ENCODE measurements around the gene PRRG4.

The PRRG4 gene

DNA sequence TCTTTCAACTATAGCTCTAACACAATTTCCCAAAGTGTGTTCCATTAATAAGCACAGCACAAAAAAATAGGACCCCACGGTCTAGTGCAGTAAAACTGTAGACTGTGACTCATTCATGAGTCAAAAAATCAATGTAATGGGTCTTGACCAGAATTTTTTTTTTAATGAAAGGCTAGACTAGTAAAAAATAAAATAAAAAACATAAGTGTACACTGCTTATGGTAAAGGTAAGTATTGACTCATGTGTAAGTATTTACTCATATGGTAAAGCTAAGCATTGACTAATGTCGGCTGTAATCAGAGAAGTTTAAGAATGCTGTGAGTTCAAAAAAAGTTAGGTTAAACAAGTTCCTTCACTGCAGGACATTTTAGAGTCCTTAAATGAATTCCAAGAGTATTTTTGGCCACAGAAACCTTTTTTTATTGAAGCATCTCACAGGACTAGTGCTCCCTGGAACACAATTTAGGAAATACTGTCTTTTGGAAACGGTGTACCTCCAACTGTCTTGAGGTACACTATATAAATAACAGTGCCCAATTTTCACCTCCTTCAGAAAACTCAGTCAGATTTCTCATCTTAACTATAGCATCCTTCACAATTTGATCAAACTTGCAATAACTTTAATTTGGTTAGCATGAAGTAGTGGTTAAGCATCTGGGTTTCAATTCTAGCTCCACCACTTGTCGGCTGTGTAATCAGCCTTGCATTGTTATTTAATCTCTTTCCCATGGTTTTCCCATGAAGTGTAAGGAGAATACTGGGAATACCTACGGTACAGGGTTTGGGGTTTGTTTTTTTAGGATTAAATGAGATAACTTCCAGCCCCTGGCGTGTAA, 37.4 kb upstream of the PRRG4 start:
- Mint-ChIP-seq H3K27ac (no peak overlapping the region), H3K9me3 (no peaks in the 10 kb centered on the region), H3K36me3 (ENCODE audit: low read depth) (no peaks in the 10 kb centered on the region), H3K4me1 (peaks cover 6% of the 10 kb centered on the region), H3K27me3 (ENCODE audit: low read depth) (peaks cover 27% of the 10 kb centered on the region), H3K4me3 (peak overlapping the region in 2 of 3 experiments; percentile 41)
- TF ChIP-seq, protein P1, sequence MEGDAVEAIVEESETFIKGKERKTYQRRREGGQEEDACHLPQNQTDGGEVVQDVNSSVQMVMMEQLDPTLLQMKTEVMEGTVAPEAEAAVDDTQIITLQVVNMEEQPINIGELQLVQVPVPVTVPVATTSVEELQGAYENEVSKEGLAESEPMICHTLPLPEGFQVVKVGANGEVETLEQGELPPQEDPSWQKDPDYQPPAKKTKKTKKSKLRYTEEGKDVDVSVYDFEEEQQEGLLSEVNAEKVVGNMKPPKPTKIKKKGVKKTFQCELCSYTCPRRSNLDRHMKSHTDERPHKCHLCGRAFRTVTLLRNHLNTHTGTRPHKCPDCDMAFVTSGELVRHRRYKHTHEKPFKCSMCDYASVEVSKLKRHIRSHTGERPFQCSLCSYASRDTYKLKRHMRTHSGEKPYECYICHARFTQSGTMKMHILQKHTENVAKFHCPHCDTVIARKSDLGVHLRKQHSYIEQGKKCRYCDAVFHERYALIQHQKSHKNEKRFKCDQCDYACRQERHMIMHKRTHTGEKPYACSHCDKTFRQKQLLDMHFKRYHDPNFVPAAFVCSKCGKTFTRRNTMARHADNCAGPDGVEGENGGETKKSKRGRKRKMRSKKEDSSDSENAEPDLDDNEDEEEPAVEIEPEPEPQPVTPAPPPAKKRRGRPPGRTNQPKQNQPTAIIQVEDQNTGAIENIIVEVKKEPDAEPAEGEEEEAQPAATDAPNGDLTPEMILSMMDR (IDR thresholded peaks at IDR 0.05; ENCODE audit: unreplicated experiment in 3 of 3) = no peak

DNA sequence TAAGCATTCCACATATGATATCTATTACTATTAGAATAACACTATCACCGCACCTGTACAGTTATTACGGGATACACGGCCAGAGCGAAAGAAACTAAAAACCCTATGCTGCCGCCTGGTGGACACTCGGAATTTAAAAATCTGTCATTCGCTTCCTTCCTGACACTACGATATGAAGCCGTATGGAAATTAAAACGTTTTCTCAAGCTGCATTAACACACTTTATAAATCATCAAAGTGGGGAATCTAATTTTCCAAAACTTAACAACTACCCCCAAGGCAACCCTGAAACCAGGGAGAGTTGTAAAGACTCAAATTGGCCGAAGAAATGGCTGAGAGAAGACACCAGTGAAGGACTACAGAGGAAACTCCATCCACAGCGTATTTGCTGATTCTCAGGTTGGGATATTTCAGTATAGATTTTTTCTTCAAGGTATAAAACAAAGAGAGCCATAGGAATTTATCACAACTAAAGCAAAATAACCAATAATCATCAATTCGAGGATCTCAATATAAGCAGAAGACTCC, 36.7 kb upstream of the PRRG4 start:
- no peaks in the 10 kb centered on the region for H3K36me3 Mint-ChIP-seq (ENCODE audit: low read depth)
- H3K4me1 Mint-ChIP-seq = peaks cover 6% of the 10 kb centered on the region
- H3K9me3 Mint-ChIP-seq = no peaks in the 10 kb centered on the region
- H3K27me3 Mint-ChIP-seq (ENCODE audit: low read depth) = peaks cover 27% of the 10 kb centered on the region
- peak overlapping the region; percentile 49 to 74 (median 53) for H3K4me3 Mint-ChIP-seq
- no peak overlapping the region for H3K27ac Mint-ChIP-seq
- TF ChIP-seq, protein P1 (IDR thresholded peaks at IDR 0.05; ENCODE audit: unreplicated experiment in 3 of 3) = peak; percentile 71 to 81 (median 78)

DNA sequence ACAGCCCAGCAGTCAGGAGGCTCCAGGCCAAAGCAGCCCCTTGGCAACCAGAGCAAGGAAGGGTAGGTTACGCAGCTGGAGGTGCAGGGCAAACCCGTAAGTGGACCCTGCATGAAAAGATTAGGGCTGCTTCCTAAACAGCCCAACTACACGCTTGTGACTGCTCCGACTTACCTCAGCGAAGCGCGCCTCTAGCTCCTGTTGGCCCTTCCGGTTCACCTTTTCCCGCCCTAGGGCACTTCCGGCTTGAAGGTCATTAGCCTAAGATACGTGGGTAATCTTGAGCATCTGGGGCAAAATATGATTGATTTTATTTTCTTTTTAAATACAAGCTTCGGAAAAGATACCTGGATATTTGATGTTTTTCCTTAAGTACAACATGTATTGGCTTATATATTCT, 35.3 kb upstream of the PRRG4 start, which contains the start of gene CCDC73:
Gene CCDC73 (minus strand): TSS at position 224 of the 400 bp plus-strand sequence. CDS start 34,419 bp downstream, outside the sequence.
- H3K4me1 Mint-ChIP-seq = peaks cover 6% of the 10 kb centered on the region
- H3K27me3 Mint-ChIP-seq (ENCODE audit: low read depth) = peaks cover 27% of the 10 kb centered on the region
- TF ChIP-seq, protein P1 (IDR thresholded peaks at IDR 0.05; ENCODE audit: unreplicated experiment in 3 of 3) = no peak
- H3K9me3 Mint-ChIP-seq = no peaks in the 10 kb centered on the region
- no peaks in the 10 kb centered on the region for H3K36me3 Mint-ChIP-seq (ENCODE audit: low read depth)
- no peak within 1 kb of the TSS for H3K4me3 Mint-ChIP-seq
- H3K27ac Mint-ChIP-seq = no peak within 1 kb of the TSS

DNA sequence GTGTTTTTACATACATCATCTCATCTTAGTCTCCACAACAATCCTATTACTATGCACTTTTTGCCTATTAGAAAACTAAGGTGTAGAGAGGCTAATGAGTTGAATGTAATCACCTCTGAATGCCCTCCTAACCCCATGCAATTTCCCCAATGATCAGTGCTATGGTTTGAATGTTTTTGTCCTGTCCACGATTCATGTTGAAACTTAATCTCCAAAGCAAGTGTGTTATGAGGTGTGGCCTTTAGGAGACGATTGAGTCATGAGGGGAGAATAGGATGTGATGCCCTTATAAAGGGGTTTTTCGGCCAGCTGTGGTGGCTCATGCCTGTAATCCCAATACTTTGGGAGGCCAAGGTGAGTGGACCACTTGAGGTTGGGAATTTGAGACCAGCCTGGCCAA, 33.3 kb upstream of the PRRG4 start:
- Mint-ChIP-seq H3K27ac (no peak overlapping the region), H3K27me3 (ENCODE audit: low read depth) (peaks cover 20% of the 10 kb centered on the region), H3K4me3 (no peak overlapping the region), H3K9me3 (no peaks in the 10 kb centered on the region), H3K36me3 (ENCODE audit: low read depth) (no peaks in the 10 kb centered on the region), H3K4me1 (peaks cover 6% of the 10 kb centered on the region)
- TF ChIP-seq, protein P1 (IDR thresholded peaks at IDR 0.05; ENCODE audit: unreplicated experiment in 3 of 3) = no peak

DNA sequence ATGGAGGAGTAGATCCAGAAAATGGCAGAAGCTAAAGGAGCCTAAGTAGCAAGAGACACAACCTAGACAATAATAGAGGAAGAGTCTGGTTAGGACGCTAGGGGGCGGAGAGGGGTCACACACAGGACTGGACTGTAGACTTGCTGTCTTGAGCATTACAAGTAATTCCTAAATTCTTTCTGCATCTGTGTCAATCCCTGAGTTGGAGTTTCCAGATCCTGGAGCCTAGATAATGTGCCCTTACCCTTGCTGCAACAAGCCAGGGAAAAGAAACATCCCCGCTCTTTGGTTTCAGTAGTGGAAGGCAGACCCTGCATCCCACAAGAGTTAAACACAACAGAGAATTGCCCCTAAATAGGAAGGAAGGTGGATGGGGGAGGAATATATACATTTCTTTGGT, 20.4 kb upstream of the PRRG4 start:
- H3K4me1 Mint-ChIP-seq = no peaks in the 10 kb centered on the region
- H3K27ac Mint-ChIP-seq = no peak overlapping the region
- TF ChIP-seq, protein P1 (IDR thresholded peaks at IDR 0.05; ENCODE audit: unreplicated experiment in 3 of 3) = peak; percentile 77 to 79 (median 78)

More for the DNA sequence above, 20.4 kb upstream of the PRRG4 start:
- Mint-ChIP-seq H3K27me3 (ENCODE audit: low read depth) (no peaks in the 10 kb centered on the region), H3K9me3 (no peaks in the 10 kb centered on the region), H3K4me3 (no peak overlapping the region), H3K36me3 (ENCODE audit: low read depth) (no peaks in the 10 kb centered on the region)
